Upper lobe of right lung (tissue), 1 donor: ENCODE results near the gene TFF2. TPM values are rescaled to one million over a fixed set of nuclear protein-coding genes. Genes with fewer than 3 reads are reported as not detected.

Source experiments
- ATAC-seq: fragments of 200-7000 bp; cut with Tn5 transposase; one replicate; pipeline ENCODE4 v1.9.1; 2020; ENCODE audit warnings: mild to moderate bottlenecking, moderate library complexity
- DNase-seq: peaks from one replicate; pipeline ENCODE4 v3.0.0-alpha.2; 2020
- H3K27ac ChIP-seq: fragments of 200-600 bp; one replicate; pipeline ENCODE4 v1.8.0; 2022
- H3K27me3 ChIP-seq: fragments of 200-600 bp; one replicate; pipeline ENCODE4 v1.8.0; 2022; ENCODE audit warnings: mild to moderate bottlenecking
- H3K36me3 ChIP-seq: fragments of 200-600 bp; one replicate; pipeline ENCODE4 v1.8.0; 2022
- H3K4me1 ChIP-seq: fragments of 200-600 bp; one replicate; pipeline ENCODE4 v1.8.0; 2022
- H3K4me3 ChIP-seq: fragments of 200-600 bp; one replicate; pipeline ENCODE4 v1.8.0; 2022; ENCODE audit warnings: mild to moderate bottlenecking
- H3K9me3 ChIP-seq: fragments of 200-600 bp; one replicate; pipeline ENCODE4 v1.8.0; 2022
- intact Hi-C: fragments of 100-400 bp; cut with DNase I; formaldehyde crosslinking; loops from one replicate; pipeline ENCODE4 v1.11.0; 2022
- total RNA-seq: library from RNA; stranded (reverse); fragmentation: NEBNext Ultra II Directional; extraction: Animal tissue kit (Norgen Biotek cat#: 25700); gene quantifications from one replicate; pipeline ENCODE4 v1.2.1, GENCODE V29; 2021
- TF ChIP-seq, protein P1 (sequence below): fragments of 200-600 bp; IDR thresholded peaks from one replicate; pipeline ENCODE4 v1.8.0; 2022; ENCODE audit warnings: antibody characterized with exemption
- donor health status: DM: no; HTN: yes; CAD: no; lungs with severe emphysema.

The TFF2 gene
- total RNA-seq, 1 donor from 2014 or later = not detected

DNA sequence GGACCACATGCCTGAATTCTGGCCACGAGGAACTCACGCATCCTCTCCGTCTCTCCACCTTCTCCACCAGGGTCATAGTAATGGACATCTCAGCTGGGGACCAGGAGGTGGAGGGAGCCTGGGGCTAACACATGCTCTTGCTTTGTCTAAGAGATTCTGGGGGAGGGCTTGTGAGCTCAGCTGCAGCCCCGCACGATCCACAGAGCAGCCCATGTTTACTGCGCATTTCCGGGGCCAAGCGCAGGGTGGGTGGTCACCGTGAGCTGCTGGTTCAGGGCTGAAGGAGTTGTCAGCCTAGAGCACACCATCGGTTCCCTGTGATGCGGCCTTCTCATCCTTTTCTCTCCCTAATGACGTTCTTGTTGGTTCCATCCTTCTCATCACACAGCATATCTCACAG is 7.5 kb upstream of the TFF2 start:
- Histone ChIP-seq H3K27ac (no peak overlapping the region), H3K4me3 (no peak overlapping the region), H3K9me3 (no peaks in the 10 kb centered on the region), H3K27me3 (peaks cover 4% of the 10 kb centered on the region), H3K36me3 (no peaks in the 10 kb centered on the region), H3K4me1 (no peaks in the 10 kb centered on the region)
- no peak for ATAC-seq
- TF ChIP-seq, protein P1, sequence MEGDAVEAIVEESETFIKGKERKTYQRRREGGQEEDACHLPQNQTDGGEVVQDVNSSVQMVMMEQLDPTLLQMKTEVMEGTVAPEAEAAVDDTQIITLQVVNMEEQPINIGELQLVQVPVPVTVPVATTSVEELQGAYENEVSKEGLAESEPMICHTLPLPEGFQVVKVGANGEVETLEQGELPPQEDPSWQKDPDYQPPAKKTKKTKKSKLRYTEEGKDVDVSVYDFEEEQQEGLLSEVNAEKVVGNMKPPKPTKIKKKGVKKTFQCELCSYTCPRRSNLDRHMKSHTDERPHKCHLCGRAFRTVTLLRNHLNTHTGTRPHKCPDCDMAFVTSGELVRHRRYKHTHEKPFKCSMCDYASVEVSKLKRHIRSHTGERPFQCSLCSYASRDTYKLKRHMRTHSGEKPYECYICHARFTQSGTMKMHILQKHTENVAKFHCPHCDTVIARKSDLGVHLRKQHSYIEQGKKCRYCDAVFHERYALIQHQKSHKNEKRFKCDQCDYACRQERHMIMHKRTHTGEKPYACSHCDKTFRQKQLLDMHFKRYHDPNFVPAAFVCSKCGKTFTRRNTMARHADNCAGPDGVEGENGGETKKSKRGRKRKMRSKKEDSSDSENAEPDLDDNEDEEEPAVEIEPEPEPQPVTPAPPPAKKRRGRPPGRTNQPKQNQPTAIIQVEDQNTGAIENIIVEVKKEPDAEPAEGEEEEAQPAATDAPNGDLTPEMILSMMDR = no peak
- DNase-seq = no peak
- intact Hi-C loops = no loop called here

DNA sequence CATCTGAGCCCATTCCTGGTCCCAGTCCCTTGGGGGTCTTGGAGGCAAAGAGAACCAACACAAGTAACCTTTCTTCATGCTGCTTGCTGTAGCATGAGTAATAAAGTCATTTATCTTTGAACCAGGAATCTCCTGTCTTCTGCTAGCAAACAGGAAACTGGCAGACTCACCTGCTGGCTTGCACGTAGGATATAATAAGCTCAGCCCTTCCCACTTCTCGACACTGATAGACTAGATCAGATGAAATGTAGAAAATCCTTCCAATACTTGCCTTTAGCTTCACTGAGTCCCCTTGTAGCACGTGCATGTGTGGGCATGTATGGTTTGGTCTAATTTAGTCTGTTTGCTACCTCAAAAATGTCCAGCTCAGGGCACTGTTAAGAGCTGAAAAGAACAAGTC is 6.5 kb upstream of the TFF2 start:
- Histone ChIP-seq H3K4me3 (no peak overlapping the region), H3K9me3 (no peaks in the 10 kb centered on the region), H3K27ac (no peak overlapping the region), H3K4me1 (no peaks in the 10 kb centered on the region), H3K36me3 (no peaks in the 10 kb centered on the region), H3K27me3 (no peaks in the 10 kb centered on the region)
- DNase-seq (no peak), ATAC-seq (no peak)
- TF ChIP-seq, protein P1 = no peak
- intact Hi-C loops = no loop called here

DNA sequence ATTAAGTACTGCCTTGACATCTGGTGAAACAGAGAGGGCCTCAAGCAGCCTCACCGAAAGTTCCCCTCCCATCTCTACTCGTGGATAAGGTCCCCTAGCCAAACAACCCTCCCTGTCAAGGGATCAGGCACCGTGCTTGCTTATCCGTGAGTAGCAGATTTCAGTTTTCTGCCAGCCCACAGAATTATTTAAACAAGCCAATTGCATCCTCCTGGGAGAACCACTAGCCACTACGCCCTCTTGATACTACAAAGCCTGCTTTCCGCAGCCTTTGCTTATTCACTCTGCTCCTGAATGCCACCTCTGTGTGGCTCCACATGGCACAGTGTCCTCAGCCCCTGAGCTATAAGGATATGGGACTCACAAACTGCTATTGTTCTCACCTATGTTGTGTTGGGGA is 5.9 kb upstream of the TFF2 start:
- DNase-seq (no peak), ATAC-seq (no peak)
- Histone ChIP-seq H3K4me3 (no peak overlapping the region), H3K27me3 (no peaks in the 10 kb centered on the region), H3K36me3 (no peaks in the 10 kb centered on the region), H3K27ac (no peak overlapping the region), H3K9me3 (no peaks in the 10 kb centered on the region), H3K4me1 (no peaks in the 10 kb centered on the region)
- TF ChIP-seq, protein P1 = no peak
- intact Hi-C loops = no loop called here

GRCh38 chr21:42356046-42356445 is 5.3 kb upstream of the TFF2 start:
- Histone ChIP-seq H3K36me3 (no peaks in the 10 kb centered on the region), H3K27me3 (no peaks in the 10 kb centered on the region), H3K4me3 (no peak overlapping the region), H3K9me3 (no peaks in the 10 kb centered on the region), H3K27ac (no peak overlapping the region), H3K4me1 (no peaks in the 10 kb centered on the region)
- intact Hi-C loops = no loop called here
- DNase-seq (no peak), ATAC-seq (no peak)
- TF ChIP-seq, protein P1 = no peak

DNA sequence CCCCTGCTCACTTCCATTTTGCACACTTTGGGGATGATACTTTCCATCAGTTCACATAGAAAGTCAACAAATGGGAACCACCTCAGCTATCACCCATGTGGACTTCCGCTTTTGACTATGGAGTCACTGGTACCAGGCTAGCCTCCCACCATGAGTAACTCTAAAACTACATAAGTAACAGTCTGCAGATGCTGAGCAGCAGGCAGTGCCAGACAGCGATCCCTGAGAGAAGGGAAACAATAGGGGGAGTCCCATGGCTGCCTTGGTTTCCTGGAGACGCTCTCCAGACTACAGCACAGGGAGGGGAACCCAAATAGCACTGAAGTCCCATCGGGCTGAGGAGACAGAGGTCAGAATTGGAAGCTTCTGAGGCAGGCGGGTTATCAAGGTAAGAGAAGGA is 2.8 kb upstream of the TFF2 start:
- Histone ChIP-seq H3K27ac (no peak overlapping the region), H3K9me3 (no peaks in the 10 kb centered on the region), H3K36me3 (no peaks in the 10 kb centered on the region), H3K4me3 (no peak overlapping the region), H3K4me1 (no peaks in the 10 kb centered on the region), H3K27me3 (no peaks in the 10 kb centered on the region)
- ATAC-seq = no peak
- TF ChIP-seq, protein P1 = no peak
- intact Hi-C loops = no loop called here
- DNase-seq = no peak

GRCh38 chr21:42352441-42353095 is 1.8 kb upstream of the TFF2 start:
- H3K27ac ChIP-seq = no peak overlapping the region
- no peak for ATAC-seq
- no peaks in the 10 kb centered on the region for H3K9me3 ChIP-seq
- intact Hi-C loops = no loop called here
- no peaks in the 10 kb centered on the region for H3K4me1 ChIP-seq
- H3K4me3 ChIP-seq = no peak overlapping the region
- no peaks in the 10 kb centered on the region for H3K36me3 ChIP-seq
- peak; percentile 32 for DNase-seq
- no peaks in the 10 kb centered on the region for H3K27me3 ChIP-seq
- TF ChIP-seq, protein P1 = no peak
